Stimulated activated CD4-positive, alpha-beta T cell treated with anti-CD3 and anti-CD28 coated beads, TNF-alpha, amount 100 ng/mL, for 1 hour (primary cell): Measurements from ENCODE around the gene RPL7L1.
"Not testable (repeated sequence)": the region's sequence is repeated elsewhere in the genome, so short reads cannot be mapped to it uniquely, and the experiment has no call there.

Source experiments
- DNase-seq, 3 donors: peaks; one replicate each; pipeline ENCODE4 v3.0.0-alpha.2; 2020; ENCODE audit warnings: low read depth in 3 of 3, low spot score in 1 of 3

The RPL7L1 gene

DNA sequence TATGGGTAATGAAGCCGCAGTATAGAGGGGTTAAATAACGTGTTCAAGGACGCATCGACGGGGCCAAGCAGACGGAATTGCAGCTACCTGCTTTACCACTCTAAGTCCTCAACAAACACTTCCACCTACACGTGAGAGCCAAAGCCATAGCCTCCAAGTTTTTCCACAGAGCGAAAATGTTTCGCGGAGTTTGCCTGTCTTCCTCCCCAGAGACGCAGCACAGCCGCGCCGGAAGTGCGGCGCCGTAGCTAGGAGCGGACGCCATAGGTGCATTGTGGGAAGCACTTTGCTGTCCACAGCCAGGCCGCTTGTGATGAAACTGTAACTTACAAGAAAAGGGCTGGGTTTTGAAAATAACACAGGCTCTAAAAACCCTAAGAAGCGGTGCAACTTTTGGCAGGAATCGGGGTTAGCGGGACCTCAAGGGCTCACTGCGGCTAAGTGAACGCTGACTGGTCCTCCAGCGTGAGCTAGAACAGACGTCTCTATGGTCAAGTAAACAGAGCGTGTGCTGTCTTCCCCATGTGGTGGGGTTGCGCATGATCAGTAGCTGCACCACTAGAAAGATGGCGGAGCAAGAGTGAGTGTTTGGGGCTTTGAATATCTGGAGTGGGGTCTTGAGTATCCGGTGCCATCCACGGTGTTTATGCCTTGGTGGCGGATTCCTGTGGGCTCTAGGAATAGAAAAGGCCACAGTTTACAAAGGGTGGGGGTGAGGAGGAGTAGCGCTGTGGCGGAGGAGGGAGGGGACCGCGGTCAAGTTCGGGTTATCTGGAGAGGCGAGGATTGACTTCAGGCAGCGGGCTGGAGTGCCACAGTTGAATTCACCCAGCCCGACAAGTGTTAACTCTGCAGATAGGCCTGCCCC lies at the start of gene RPL7L1:
RPL7L1 (plus strand) TSS at position 245 of the 868 bp plus-strand sequence; CDS start at position 540, 295 bp downstream.
- DNase-seq, result peak; percentile 60 to 63 (median 62)

DNA sequence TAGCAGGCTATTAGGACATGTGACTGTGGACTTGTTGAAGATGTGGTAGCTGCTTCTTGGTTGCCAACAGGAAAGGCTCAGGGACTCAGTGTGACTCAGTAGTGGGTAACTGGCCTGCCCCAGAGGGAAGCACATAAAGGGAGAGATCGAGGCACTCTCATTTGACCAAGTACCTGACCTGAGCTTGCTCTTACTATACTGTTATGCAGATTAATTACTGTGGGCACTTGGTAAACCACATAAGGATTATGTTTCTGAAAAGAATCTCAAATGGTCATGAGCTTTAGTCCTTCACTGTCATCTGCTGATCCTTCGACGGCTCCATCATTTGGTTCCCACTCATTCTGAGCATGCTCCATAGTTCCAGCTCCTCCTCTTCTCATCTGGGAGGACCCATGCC lies 48.2 kb upstream of the RPL7L1 start:
- DNase-seq, result no peak

DNA sequence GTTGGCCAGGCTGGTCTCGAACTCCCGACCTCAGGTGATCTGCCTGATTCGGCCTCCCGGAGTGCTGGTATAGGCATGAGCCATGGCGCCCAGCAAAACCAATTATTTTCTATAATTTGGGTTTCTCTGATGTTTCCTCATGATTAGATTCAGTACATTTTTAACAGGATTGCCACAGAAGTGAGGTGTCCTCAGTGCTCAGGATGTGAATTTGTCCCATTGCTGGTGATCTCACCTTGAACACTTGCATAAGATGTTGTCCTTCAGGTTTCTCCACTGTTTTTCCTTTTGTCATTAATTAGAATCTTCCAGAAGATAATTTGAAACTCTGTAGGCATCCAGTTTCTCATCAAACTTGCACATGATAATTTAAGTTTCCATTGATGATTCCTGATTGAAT lies 45.4 kb upstream of the RPL7L1 start:
- no peak for DNase-seq

DNA sequence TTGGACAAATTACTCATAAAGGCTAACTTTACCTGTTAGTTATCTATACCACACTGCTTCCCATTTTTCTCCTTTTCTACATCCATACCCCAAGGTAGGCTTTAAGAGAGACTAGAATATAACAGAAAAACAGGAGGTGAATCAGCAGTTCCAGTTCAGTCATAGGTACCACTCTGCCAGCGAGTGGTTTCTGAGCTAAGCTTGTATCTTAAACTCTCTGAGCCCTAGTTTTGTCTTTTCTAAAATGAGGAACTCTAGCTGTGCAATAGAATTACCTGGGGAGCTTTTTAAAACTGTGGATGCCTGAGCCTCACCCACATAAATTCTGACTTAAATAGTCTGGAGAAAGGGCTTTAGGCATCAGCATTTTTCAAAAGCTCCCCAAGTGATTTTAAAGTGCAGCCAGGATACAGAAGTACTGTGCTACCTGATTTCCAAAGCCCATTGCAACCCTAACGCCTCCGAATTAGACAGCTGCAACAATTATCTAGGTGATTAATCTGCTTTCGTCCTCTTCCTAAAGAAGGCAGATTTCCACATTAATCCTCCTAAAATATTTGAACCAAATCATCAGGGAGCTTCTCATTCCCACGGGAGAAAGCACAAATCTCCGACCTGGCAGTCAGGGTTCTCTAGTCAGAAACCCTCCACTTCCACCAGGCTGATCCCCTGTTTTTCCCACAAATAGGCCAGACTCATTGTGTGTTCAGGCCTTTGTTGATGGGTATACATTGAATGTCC lies 37.4 kb upstream of the RPL7L1 start:
- DNase-seq, result no peak

DNA sequence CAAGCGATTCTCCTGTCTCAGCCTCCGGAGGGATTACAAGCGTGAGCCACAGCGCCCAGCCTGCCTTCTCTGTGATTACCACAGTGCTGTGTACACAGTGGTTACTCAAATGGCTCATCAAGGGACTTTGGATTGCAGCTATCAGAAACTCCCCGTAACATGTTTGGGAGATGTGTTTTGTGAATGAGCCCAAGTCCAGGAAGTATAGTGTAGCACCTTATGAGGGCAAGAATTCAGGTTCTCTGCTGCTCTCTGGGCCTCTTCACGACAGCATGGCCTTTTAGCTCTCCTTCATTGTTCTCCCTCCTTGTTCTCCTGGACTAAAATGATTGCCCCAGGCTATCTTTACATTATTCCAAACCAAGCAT lies 34.1 kb upstream of the RPL7L1 start:
- DNase-seq, result no peak

DNA sequence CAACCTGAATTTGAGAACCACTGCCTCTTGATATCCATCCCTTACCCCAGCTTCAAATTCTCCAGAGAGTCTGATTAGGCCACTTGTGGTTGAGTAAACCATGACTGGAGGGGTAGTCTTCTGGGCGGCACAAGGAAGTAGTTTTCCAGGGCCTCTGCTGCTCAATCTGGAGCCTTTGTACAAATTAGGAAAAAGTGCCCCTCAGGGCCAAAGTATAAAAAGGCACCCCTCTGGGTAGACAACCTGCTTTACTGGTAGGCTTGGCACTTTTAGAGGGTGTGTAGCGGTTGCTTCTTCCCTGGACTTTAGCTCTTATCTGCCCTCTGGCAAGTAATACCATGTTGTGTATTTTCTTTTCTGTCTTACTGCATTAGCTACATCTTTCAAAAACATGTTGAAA lies 32.9 kb upstream of the RPL7L1 start:
- no peak for DNase-seq

DNA sequence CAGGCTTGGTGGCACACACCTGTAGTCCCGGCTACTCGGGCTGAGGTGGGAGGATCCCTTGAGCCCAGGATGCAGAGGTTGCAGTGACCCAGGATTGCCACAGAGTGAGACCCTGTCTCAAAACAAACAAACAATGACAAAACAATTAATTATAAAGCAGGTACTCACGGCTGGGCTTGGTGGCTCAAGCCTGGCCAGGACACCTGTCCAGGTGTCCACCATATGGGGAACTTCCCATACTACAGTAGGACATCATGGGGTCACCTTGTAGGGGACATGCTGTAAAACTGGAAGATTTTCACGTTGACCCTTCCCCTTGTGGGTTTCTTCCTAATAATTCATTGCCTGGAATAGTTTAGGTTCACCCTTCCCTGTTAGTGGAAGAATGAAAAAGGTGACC lies 30.7 kb upstream of the RPL7L1 start:
- no peak for DNase-seq

DNA sequence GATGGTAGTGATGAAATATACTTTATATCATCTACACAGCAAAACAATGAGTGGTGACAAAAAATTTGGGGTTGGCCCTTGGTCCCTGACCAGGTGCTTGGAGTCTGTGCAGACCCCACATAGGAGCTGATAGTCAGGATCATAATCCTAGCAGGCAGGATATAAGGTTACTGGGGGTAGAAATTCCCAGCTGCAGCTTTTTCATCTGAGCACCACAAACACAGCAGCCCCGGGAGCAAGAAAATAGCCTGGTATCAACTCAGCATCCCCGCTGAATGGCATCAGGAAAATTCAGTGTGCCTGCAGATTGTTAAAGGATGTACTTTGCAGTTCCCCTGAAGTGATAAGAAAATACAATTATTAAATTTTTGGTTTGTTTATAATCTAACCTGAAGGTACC lies 27.8 kb upstream of the RPL7L1 start:
- no peak for DNase-seq

DNA sequence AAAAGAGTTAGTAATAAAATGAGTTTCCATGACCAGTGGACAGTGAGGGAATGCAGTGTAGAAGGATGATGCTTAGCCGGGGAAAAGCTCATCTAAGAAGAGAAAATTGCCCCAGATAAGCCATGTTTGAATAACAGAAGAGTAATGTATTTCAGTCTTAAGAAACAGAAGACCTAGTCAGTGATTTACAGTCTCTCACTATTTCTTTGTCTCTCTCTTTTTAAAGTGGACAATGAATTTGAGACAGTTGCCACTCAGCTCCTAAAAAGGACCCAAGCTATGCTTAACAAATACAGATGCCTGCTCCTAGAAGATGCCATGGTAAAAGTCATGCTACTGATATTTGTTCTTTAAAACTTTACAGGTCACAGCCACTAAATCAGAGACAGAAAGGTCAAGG lies 19.4 kb upstream of the RPL7L1 start:
- DNase-seq, result no peak

DNA sequence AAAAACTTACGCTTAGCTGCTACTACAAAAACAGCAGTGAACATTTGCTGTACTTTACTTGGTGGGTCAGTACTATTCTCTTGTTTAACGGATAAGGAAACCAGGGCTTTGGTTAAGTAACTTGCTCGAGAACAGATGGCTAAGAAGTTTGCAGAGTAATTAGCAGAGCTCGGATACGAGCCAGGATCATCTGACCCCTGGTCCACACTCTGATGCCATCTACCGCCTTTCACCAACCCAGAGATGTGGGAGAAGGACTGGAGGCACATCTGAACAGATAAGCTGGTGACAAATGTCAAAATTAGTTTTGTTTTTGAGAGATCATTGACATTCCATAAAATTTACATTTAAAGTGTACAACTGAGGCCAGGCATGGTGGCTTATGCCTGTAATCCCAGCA lies 18.9 kb upstream of the RPL7L1 start:
- no peak for DNase-seq

DNA sequence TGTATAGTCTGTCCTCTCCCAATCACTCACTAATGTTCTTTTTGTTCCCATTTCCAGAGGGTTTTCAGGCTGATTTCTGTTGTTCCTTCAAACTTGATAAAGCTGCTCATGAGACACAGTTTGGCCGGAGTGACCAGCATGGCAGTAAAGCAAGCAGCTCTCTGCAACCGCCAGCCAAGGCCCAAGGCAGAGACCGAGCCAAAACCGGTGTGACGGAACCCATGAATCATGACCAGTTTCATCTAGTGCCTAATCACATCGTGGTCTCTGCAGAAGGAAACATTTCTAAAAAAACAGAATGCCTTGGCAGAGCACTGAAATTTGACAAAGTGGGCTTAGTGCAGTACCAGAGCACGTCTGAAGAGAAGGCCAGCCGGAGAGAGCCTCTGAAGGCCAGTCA lies 14.8 kb upstream of the RPL7L1 start:
- no peak for DNase-seq

DNA sequence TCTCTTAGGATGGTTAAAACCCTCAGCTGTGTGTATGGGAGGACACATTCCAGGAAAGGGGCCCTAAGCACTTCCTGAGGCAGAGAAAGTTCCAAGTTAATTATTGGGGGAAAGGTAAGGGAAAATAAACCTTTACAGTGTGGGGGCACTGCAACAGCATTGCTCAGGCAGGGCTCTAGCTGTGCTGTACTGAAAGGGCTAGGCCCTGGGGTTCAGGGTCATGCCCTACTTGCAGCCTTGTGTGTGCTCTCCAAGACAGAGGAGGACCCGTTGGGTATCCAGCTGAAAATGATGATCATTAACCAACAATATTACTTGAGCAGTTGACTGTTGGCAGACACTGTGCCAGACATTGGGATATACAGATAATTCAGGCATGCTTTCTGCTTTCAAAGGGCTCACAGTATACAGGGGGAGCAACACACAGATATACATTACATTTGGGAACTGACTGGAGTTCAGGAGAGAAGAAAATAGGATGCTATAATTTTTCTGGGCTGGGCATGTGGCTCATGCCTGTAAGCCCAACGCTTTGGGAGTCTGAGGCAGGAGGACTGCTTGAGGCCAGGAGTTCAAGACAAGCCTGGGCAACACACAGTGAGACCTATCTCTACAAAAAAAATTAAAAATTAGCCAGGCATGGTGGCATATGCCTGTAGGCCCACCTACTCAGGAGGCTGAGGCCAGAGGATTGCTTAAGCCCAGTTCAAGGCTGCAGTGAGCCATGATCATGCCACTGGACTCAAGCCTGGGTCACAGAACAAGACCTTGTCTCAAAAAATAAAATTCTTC lies 9.1 kb upstream of the RPL7L1 start:
- no peak for DNase-seq

DNA sequence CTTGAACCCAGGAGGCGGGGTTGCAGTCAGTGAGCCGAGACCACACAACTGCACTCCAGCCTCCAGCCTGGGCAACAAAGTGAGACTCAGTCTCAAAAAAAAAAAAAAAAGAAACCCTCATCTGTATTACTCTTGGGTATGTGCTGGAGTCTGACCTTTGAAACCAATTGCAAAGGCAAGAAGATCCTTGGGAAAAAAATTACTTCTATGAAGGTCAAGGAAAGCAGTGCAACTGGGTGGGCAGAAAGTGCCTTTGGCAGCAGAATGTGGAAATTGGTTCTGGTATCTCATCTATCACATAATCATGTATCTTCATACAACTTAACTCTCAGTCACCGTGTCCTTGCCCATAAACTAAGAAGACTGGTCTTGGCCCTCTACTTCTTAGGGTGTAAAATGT lies 7.7 kb upstream of the RPL7L1 start:
- DNase-seq, result no peak

DNA sequence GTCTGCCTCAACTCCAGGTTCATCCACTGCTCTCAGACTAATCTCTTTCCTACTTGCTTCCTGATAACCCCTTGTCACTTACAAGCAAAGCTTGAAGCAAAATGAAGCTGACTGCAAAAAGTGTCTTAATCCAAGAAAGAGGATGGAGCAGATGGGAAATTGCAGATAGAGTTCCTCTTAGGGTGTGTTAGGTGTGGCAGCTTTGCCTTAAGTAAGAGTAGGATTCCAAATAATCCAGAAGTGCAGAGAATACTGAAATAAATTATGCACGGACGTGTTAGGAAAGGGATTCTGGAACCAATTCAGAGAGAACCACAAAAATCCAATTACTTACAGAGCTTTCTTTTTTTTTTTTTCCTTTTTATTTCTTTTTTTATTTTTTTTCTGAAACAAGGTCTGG lies 6.1 kb upstream of the RPL7L1 start:
- no peak for DNase-seq

DNA sequence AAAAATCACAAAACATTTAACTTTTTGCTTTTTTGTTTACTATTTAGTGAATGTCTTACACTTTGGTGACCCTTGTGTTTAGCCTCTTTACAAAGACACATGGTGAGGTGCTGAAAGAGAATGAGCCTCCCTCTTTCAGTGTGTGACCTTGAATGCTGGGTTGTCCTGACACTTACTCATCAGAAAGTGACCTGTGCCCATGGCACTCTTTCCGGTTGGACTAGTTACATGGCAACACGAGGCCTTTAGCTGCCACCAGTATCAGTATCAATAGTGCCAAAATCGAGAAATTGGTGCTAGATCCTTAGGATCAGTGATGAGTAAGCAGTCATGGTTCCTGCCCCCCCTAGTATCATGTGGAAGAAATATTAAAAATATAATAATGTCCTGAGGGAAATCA lies 1.7 kb upstream of the RPL7L1 start:
- DNase-seq, result no peak

DNA sequence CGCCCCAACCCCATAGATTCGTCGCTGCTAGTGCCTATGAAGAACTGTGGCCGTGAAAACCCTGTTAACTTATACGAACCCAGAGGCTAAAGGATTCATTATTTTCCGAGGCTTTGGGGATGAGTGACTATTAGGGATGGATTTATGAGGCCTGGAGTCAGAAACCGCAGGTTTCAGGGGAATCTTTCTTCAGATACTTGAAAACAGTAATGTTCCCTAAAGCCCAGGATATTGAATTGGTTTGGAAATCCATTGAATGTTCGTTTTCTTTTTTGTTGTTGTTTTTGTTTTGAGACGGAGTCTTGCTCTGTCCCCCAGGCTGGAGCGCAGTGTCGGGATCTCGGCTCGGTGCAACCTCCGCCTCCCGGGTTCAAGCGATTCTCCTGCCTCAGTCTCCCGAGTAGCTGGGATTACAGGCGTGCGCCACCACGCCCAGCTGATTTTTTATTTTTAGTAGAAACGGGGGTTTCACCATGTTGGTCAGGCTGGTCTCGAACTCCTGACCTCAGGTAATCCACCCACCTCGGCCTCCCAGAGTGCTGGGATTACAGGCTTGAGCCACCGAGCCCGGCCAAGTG lies 913 bp downstream of the RPL7L1 start:
- not testable (repeated sequence) for DNase-seq

DNA sequence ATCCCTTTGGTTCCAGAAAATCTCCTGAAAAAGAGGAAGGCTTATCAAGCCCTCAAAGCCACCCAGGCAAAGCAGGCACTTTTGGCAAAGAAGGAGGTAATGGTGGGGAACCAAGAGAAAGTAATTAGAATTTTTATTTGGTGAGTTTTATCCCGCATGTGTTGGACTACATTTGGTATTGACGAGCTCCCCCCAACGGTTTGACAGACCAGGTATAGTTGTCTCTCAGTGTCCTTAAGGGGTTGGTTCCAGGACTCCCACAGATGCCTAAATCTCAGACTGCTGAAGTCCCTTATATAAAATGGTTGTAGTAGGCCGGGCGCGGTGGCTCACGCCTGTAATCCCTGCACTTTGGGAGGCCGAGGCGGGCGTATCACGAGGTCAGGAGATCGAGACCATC lies 1.5 kb downstream of the RPL7L1 start:
- not testable (repeated sequence) for DNase-seq

DNA sequence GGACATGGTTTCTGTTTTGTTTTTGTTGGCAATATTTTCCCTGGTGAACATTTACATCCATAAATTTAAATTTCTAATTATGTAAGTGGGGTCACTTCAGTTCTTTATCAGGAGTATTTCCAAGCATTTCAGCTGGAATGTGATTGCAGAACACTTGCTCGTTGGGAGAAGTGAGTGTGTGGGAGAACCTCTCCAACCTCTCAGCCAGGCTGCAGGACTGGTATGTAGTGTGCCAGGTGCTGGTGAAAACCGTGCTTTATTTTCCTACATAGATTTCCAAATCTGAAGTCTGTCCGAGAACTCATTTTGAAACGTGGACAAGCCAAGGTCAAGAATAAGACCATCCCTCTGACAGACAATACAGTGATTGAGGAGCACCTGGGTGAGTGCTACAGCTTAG lies 6.3 kb downstream of the RPL7L1 start:
- no peak for DNase-seq

DNA sequence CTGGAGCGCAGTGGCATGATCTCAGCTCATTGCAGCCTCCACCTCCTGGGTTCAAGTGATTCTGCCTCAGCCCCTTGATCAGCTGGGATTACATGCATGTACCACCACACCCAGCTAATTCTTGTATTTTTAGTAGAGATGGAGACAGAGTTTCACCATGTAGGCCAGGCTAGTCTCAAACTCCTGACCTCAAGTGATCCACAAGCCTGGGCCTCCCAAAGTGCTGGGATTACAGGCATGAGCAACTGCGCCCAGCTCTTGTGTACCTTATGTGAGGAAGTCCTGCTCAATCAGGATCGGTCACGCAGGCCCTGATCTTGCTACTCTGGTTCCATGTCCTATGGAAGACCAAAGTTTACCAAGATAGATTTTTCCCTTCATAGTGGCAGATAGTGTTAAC lies 8.8 kb downstream of the RPL7L1 start:
- not testable (repeated sequence) for DNase-seq

DNA sequence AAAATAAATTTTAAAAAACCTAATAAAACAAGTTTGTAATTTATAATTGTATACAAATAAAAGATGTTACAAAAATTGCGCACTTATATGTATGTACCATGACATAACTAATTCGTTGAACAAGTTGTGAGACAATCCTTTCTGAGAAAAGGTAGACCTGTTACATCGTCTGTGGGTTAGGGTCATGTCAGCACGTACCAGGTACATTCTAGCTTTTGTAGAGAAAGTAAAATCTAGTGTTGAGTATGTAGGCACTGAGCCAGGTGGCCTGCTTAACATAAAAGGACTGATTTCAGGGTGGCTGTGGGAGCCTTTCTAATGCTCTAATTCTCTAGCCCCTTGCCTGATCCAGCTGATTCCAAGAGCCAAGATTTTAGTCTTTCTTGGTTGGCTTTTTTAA lies 10.4 kb downstream of the RPL7L1 start:
- DNase-seq, result no peak
